NB4 (cell line): ENCODE measurements around the gene CD36.

ENCODE experiments used
- DNase-seq: peaks from one replicate; pipeline ENCODE4 v3.0.0; 2010; ENCODE audit warnings: low read depth
- H3K4me3 ChIP-seq: one replicate; pipeline ENCODE4 v1.5.1; 2011; ENCODE audit warnings: mild to moderate bottlenecking, low read depth, low read length, moderate library complexity
- MAX ChIP-seq: IDR thresholded peaks from 2 replicates; pipeline ENCODE4 v1.6.1; 2011; ENCODE audit warnings: low read depth, low read length
- MYC ChIP-seq: IDR thresholded peaks from 2 replicates; pipeline ENCODE4 v1.6.1; 2011; ENCODE audit warnings: low read depth, low read length
- POLR2A ChIP-seq: IDR thresholded peaks from 2 replicates; pipeline ENCODE4 v1.6.1; 2011; ENCODE audit warnings: mild to moderate bottlenecking; ENCODE audit not compliant: insufficient read length; ENCODE audit errors: extremely low read depth
- TF ChIP-seq, protein P1 (sequence below): IDR thresholded peaks from one replicate; pipeline ENCODE4 v1.5.1; 2012; ENCODE audit warnings: low read depth, low read length

Gene CD36

GRCh38 chr7:80619741-80620140 lies 18.7 kb upstream of the CD36 start:
- no peak for DNase-seq
- H3K4me3 ChIP-seq: no peak overlapping the region
- TF ChIP-seq MYC (no peak), POLR2A (no peak), MAX (no peak)

DNA sequence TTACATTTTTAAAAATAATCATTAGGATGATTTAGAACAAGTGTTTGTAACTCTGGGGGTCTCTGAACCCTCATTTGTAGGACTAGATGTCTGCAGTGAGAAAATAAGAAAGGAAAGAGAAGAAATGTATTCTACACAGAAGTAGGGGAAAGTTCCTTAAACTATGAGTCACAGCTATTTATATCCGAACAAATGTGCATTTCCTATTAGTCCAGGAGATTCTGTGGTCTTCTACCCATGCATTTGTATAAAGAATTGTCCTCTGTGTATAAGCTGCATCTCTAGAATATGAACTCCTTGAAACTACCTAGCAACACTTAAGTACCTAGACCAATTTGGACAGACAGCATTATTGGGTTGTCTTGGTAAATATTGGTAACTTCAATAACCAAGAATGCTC lies 15.9 kb upstream of the CD36 start:
- no peak for DNase-seq
- TF ChIP-seq, protein P1, sequence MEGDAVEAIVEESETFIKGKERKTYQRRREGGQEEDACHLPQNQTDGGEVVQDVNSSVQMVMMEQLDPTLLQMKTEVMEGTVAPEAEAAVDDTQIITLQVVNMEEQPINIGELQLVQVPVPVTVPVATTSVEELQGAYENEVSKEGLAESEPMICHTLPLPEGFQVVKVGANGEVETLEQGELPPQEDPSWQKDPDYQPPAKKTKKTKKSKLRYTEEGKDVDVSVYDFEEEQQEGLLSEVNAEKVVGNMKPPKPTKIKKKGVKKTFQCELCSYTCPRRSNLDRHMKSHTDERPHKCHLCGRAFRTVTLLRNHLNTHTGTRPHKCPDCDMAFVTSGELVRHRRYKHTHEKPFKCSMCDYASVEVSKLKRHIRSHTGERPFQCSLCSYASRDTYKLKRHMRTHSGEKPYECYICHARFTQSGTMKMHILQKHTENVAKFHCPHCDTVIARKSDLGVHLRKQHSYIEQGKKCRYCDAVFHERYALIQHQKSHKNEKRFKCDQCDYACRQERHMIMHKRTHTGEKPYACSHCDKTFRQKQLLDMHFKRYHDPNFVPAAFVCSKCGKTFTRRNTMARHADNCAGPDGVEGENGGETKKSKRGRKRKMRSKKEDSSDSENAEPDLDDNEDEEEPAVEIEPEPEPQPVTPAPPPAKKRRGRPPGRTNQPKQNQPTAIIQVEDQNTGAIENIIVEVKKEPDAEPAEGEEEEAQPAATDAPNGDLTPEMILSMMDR: no peak
- TF ChIP-seq POLR2A: no peak
- TF ChIP-seq MAX: no peak
- TF ChIP-seq MYC: no peak
- H3K4me3 ChIP-seq: no peak overlapping the region

- TF ChIP-seq MYC: no peak
- no peak for TF ChIP-seq POLR2A
- no peak for TF ChIP-seq MAX
- no peak for DNase-seq
- no peak overlapping the region for H3K4me3 ChIP-seq
Measured at GRCh38 chr7:80623503-80624252, 14.8 kb upstream of the CD36 start.

- DNase-seq: no peak
- TF ChIP-seq MYC (no peak), MAX (no peak), POLR2A (no peak)
- TF ChIP-seq, protein P1: no peak
- no peak overlapping the region for H3K4me3 ChIP-seq
Measured at GRCh38 chr7:80624763-80625162, 13.7 kb upstream of the CD36 start.

- no peak overlapping the region for H3K4me3 ChIP-seq
- DNase-seq: no peak
- TF ChIP-seq POLR2A (no peak), MAX (no peak)
- TF ChIP-seq, protein P1: no peak
Measured at GRCh38 chr7:80629023-80629422, 9.4 kb upstream of the CD36 start.

DNA sequence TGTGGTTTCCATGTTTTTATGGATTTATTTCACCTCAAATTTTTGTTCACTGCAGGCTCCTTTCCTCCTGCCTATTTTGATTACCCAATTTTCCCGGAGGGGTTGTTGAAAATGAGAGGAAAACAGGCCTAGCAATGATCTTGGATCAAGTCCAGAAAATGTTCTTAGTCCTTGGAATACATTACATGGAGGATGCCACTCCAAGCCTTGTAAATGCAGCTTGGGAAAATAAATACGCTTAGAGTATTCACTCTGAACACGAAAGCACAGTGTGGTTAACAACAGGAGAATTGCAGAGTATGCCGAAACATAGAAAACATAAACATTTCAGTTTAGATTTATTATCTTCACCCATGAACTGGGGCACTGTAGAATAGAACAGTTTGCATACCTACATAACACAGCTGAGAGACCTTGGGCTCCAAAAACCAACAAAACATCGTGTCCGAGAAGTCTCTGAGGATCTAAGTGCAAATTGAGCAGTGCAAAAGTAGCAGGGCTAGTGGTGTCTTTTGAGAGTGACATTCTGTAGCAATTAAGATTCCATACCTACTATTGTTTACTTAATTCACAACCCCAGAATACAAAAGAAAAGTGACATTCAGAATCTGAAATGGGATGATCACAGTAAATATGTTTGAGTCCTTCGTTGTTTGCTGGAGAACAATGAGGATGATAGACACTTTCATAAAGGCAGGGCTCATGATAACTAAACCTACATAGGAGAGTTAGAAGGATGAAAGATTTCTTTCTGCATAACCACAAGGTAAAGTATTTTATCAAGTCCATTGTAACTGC lies 7.6 kb upstream of the CD36 start:
- TF ChIP-seq MYC: no peak
- no peak for TF ChIP-seq POLR2A
- TF ChIP-seq MAX: no peak
- TF ChIP-seq, protein P1: no peak
- no peak overlapping the region for H3K4me3 ChIP-seq
- DNase-seq: no peak
